UCSD-AML1 (cell line): Measurements from ENCODE around the gene YPEL5.

Experiments used
- DNase-seq: peaks from one replicate; lab custom pipeline; 2025; ENCODE audit not compliant: unreplicated experiment; lab: John Stamatoyannopoulos, UW

YPEL5 gene

GRCh38 chr2:30164131-30164925 lies 17.5 kb downstream of the YPEL5 start:
- no peak for DNase-seq

GRCh38 chr2:30165050-30165520 lies 18.3 kb downstream of the YPEL5 start:
- peak; percentile 52 for DNase-seq

GRCh38 chr2:30165617-30166016 lies 18.8 kb downstream of the YPEL5 start:
- DNase-seq: no peak

GRCh38 chr2:30172627-30173026 lies 25.8 kb downstream of the YPEL5 start:
- no peak for DNase-seq

GRCh38 chr2:30177440-30177839 lies 30.6 kb downstream of the YPEL5 start:
- DNase-seq: no peak

- DNase-seq: no peak
These were observed 31.1 kb downstream of the YPEL5 start for GRCh38 chr2:30177956-30178355.

GRCh38 chr2:30178618-30179434 lies 32.0 kb downstream of the YPEL5 start:
- DNase-seq: no peak

GRCh38 chr2:30179536-30179935 lies 32.7 kb downstream of the YPEL5 start:
- no peak for DNase-seq

GRCh38 chr2:30180226-30180625 lies 33.4 kb downstream of the YPEL5 start:
- DNase-seq: no peak

- DNase-seq: no peak
These were observed 34.4 kb downstream of the YPEL5 start for GRCh38 chr2:30181176-30181575.

- DNase-seq: no peak
These were observed 37.2 kb downstream of the YPEL5 start for GRCh38 chr2:30184035-30184434.

- no peak for DNase-seq
These were observed 38.4 kb downstream of the YPEL5 start for GRCh38 chr2:30185178-30185577.

GRCh38 chr2:30188292-30188691 lies 41.5 kb downstream of the YPEL5 start:
- DNase-seq: no peak

- DNase-seq: no peak
These were observed 43.8 kb downstream of the YPEL5 start for GRCh38 chr2:30190637-30191036.

- DNase-seq: no peak
These were observed 44.3 kb downstream of the YPEL5 start for GRCh38 chr2:30191107-30191506.

GRCh38 chr2:30191819-30192271 lies 45.0 kb downstream of the YPEL5 start:
- no peak for DNase-seq

GRCh38 chr2:30192314-30192713 lies 45.5 kb downstream of the YPEL5 start:
- DNase-seq: no peak

GRCh38 chr2:30193104-30193681 lies 46.4 kb downstream of the YPEL5 start:
- no peak for DNase-seq

- DNase-seq: no peak
These were observed 47.6 kb downstream of the YPEL5 start for GRCh38 chr2:30194421-30194820.

GRCh38 chr2:30195016-30195415 lies 48.2 kb downstream of the YPEL5 start:
- no peak for DNase-seq

- DNase-seq: no peak
These were observed 50.9 kb downstream of the YPEL5 start for GRCh38 chr2:30197570-30198192.
